HepG2 (cell line): ENCODE measurements around the gene VPS4B. TPM values are rescaled to one million over a fixed set of nuclear protein-coding genes. Genes with fewer than 3 reads are reported as not detected.

Source experiments
- CAMTA2 ChIP-seq: sonication (generic); formaldehyde crosslinking; IDR thresholded peaks from 2 replicates; pipeline ENCODE4 v1.4.0; 2020; ENCODE audit warnings: mild to moderate bottlenecking, missing genetic modification reagents, borderline replicate concordance
- EZH2 ChIP-seq: conservative IDR thresholded peaks from 2 replicates; pipeline ENCODE4 v1.6.1; 2012; ENCODE audit warnings: mild to moderate bottlenecking, low read depth, low read length, moderate library complexity
- HDAC2 ChIP-seq: sonication (generic); formaldehyde crosslinking; IDR thresholded peaks from 2 replicates; pipeline ENCODE4 v1.4.0; 2020; ENCODE audit warnings: missing genetic modification reagents
- HNF4A ChIP-seq: sonication (generic); formaldehyde crosslinking; IDR thresholded peaks from 2 replicates; pipeline ENCODE4 v1.4.0; 2020; ENCODE audit warnings: missing genetic modification reagents
- JUN ChIP-seq: sonication (generic); formaldehyde crosslinking; IDR thresholded peaks from 2 replicates; pipeline ENCODE4 v1.4.0; 2020; ENCODE audit warnings: mild to moderate bottlenecking, missing genetic modification reagents
- KDM4B ChIP-seq: sonication (generic); formaldehyde crosslinking; IDR thresholded peaks from 2 replicates; pipeline ENCODE4 v1.4.0; 2020; ENCODE audit warnings: missing genetic modification reagents
- MBNL3 ChIP-seq: fragments of 250-450 bp; sonication (Bioruptor Pico); conservative IDR thresholded peaks from 2 replicates; pipeline ENCODE4 v1.8.0; 2022; ENCODE audit warnings: mild to moderate bottlenecking, inconsistent platforms
- MYNN ChIP-seq: sonication (generic); formaldehyde crosslinking; IDR thresholded peaks from 2 replicates; pipeline ENCODE4 v1.4.0; 2020; ENCODE audit warnings: mild to moderate bottlenecking, low read depth, missing genetic modification reagents
- RNF2 ChIP-seq: fragments of 450-650 bp; conservative IDR thresholded peaks from 2 replicates; pipeline ENCODE4 v1.6.1; 2016; ENCODE audit warnings: low read depth
- RXRA ChIP-seq: sonication (generic); formaldehyde crosslinking; IDR thresholded peaks from 2 replicates; pipeline ENCODE4 v1.5.1; 2020; ENCODE audit warnings: missing genetic modification reagents
- SATB2 ChIP-seq: sonication (generic); formaldehyde crosslinking; IDR thresholded peaks from 2 replicates; pipeline ENCODE4 v1.5.0; 2020; ENCODE audit warnings: missing genetic modification reagents
- ZFP36L2 ChIP-seq: sonication (generic); formaldehyde crosslinking; IDR thresholded peaks from 2 replicates; pipeline ENCODE4 v1.4.0; 2020; ENCODE audit warnings: missing genetic modification reagents
- ZNF12 ChIP-seq: sonication (generic); formaldehyde crosslinking; IDR thresholded peaks from 2 replicates; pipeline ENCODE4 v1.5.0; 2020; ENCODE audit warnings: missing genetic modification reagents
- ZNF431 ChIP-seq: sonication (generic); formaldehyde crosslinking; IDR thresholded peaks from 2 replicates; pipeline ENCODE4 v1.9.0; 2022; ENCODE audit warnings: missing genetic modification reagents, low read depth, mild to moderate bottlenecking, borderline replicate concordance
- ZNF749 ChIP-seq: sonication (generic); formaldehyde crosslinking; IDR thresholded peaks from 2 replicates; pipeline ENCODE4 v1.8.0; 2022; ENCODE audit warnings: mild to moderate bottlenecking, missing genetic modification reagents, moderate library complexity, borderline replicate concordance
- ZNF781 ChIP-seq: sonication (generic); formaldehyde crosslinking; IDR thresholded peaks from 2 replicates; pipeline ENCODE4 v1.5.1; 2020; ENCODE audit warnings: borderline replicate concordance, mild to moderate bottlenecking, missing genetic modification reagents; ENCODE audit errors: not compliant biosample characterization
- polyA plus RNA-seq, 8 experiments: library from polyadenylated mRNA; depleted of rRNA in 3 of 8; stranded (reverse) in 7 of 8; unstranded in 1 of 8; fragments of >200 nt; fragmentation: Illumina TruSeq in 4 of 8; extraction: Trizol in 4 of 8; gene quantifications; 2 replicates each; pipeline versions ENCODE4 v1.2.1 to v1.2.3, GENCODE V29; 2011 to 2016; ENCODE audit warnings: low read depth in 4 of 8, missing spikeins in 1 of 8, mixed read lengths in 1 of 8; ENCODE audit not compliant: insufficient read depth in 1 of 8
- total RNA-seq, 5 experiments: library from RNA; depleted of rRNA; stranded (reverse); fragments of >200 nt; fragmentation: Illumina TruSeq; extraction: Trizol; gene quantifications; 2 replicates each; pipeline ENCODE4 v1.2.3, GENCODE V29; 2016; ENCODE audit warnings: low read depth in 1 of 5
- TF ChIP-seq, protein P1 (sequence below): sonication (generic); formaldehyde crosslinking; IDR thresholded peaks from 2 replicates; pipeline ENCODE4 v1.4.0; 2020; ENCODE audit warnings: missing genetic modification reagents
- TF ChIP-seq, protein P2 (sequence below): IDR thresholded peaks from 2 replicates; pipeline ENCODE4 v1.6.1; 2016; ENCODE audit warnings: low read depth, missing genetic modification reagents, missing compliant biosample characterization
- TF ChIP-seq, protein P3 (sequence below): sonication (generic); formaldehyde crosslinking; IDR thresholded peaks from 2 replicates; pipeline ENCODE4 v1.5.1; 2020; ENCODE audit warnings: mild to moderate bottlenecking, missing genetic modification reagents, moderate library complexity
- TF ChIP-seq, protein P4 (sequence below): sonication (generic); formaldehyde crosslinking; IDR thresholded peaks from 2 replicates; pipeline ENCODE4 v1.5.1; 2020; ENCODE audit warnings: missing genetic modification reagents, mild to moderate bottlenecking, borderline replicate concordance

Gene VPS4B
- total and polyA plus RNA-seq, 2 of the 13 experiments (the other 11 are each of a cell fraction or from before 2014, with no cell fraction given): 12.8 to 25.9 TPM

DNA sequence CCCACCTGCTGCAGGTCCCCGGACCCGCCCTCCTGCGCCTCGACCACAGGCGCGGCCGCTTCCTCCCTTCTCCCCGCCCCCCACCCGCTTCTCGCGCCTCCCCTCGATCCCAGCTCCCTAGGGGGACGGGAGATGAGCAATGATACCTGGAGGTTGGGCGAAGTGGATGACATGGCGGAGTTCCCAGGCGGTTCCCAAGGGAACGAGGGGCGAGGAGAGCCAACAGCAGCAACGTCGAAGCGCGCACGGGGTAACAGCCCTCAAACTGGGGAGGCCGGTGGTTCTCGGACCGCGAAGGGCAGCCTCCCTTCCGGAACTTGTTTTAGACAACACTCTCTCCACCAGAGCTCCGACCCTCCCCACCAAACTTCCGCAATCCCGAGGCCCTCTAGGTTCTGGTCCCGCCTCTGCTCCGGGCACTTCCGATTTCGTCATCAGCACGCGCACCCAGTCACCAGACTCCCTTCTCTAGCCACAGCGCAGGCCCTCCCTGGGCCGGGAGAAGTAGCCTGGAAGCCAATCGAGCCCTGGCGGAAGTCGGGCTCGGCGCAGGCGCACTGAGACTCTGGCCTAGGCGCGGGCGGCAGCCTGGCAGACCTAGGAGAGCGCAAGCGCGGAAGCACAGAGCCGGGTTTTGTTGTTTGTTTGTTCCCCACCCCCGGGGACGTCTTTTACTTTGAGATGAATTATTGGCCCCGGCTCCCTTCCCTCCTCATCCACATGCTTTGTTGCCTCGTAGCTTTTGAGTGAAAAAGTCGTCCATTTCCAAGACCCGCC lies at the start of gene VPS4B (continued):
- TF ChIP-seq, protein P1, sequence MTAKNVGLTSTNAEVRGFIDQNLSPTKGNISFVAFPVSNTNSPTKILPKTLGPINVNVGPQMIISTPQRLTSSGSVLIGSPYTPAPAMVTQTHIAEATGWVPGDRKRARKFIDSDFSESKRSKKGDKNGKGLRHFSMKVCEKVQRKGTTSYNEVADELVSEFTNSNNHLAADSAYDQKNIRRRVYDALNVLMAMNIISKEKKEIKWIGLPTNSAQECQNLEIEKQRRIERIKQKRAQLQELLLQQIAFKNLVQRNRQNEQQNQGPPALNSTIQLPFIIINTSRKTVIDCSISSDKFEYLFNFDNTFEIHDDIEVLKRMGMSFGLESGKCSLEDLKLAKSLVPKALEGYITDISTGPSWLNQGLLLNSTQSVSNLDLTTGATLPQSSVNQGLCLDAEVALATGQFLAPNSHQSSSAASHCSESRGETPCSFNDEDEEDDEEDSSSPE (CRISPR knock-in tag): no peak
- 0 out of 2 replicates have a peak, but pooled peaks have one; percentile 18 for TF ChIP-seq ZFP36L2 (CRISPR knock-in tag)
- 0 out of 2 replicates have a peak, but pooled peaks have one; percentile 9 for TF ChIP-seq HNF4A (CRISPR knock-in tag)
- TF ChIP-seq KDM4B (CRISPR knock-in tag): no peak
- no peak for TF ChIP-seq EZH2
- TF ChIP-seq SATB2 (CRISPR knock-in tag): no peak
- TF ChIP-seq ZNF749 (CRISPR knock-in tag): 0 out of 2 replicates have a peak, but pooled peaks have one; percentile 43
- TF ChIP-seq RXRA (CRISPR knock-in tag): no peak
- TF ChIP-seq RNF2: 0 out of 2 replicates have a peak, but pooled peaks have one; percentile 31
- 0 out of 2 replicates have a peak, but pooled peaks have one; percentile 7 for TF ChIP-seq ZNF12 (CRISPR knock-in tag)
- TF ChIP-seq, protein P2, sequence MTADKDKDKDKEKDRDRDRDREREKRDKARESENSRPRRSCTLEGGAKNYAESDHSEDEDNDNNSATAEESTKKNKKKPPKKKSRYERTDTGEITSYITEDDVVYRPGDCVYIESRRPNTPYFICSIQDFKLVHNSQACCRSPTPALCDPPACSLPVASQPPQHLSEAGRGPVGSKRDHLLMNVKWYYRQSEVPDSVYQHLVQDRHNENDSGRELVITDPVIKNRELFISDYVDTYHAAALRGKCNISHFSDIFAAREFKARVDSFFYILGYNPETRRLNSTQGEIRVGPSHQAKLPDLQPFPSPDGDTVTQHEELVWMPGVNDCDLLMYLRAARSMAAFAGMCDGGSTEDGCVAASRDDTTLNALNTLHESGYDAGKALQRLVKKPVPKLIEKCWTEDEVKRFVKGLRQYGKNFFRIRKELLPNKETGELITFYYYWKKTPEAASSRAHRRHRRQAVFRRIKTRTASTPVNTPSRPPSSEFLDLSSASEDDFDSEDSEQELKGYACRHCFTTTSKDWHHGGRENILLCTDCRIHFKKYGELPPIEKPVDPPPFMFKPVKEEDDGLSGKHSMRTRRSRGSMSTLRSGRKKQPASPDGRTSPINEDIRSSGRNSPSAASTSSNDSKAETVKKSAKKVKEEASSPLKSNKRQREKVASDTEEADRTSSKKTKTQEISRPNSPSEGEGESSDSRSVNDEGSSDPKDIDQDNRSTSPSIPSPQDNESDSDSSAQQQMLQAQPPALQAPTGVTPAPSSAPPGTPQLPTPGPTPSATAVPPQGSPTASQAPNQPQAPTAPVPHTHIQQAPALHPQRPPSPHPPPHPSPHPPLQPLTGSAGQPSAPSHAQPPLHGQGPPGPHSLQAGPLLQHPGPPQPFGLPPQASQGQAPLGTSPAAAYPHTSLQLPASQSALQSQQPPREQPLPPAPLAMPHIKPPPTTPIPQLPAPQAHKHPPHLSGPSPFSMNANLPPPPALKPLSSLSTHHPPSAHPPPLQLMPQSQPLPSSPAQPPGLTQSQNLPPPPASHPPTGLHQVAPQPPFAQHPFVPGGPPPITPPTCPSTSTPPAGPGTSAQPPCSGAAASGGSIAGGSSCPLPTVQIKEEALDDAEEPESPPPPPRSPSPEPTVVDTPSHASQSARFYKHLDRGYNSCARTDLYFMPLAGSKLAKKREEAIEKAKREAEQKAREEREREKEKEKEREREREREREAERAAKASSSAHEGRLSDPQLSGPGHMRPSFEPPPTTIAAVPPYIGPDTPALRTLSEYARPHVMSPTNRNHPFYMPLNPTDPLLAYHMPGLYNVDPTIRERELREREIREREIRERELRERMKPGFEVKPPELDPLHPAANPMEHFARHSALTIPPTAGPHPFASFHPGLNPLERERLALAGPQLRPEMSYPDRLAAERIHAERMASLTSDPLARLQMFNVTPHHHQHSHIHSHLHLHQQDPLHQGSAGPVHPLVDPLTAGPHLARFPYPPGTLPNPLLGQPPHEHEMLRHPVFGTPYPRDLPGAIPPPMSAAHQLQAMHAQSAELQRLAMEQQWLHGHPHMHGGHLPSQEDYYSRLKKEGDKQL (CRISPR knock-in tag): no peak
- no peak for TF ChIP-seq ZNF431 (CRISPR knock-in tag)
- TF ChIP-seq HDAC2 (CRISPR knock-in tag): peak; percentile 67
- TF ChIP-seq MYNN (CRISPR knock-in tag): no peak
- TF ChIP-seq CAMTA2 (CRISPR knock-in tag): no peak
- TF ChIP-seq ZNF781 (CRISPR knock-in tag): no peak
- TF ChIP-seq, protein P3, sequence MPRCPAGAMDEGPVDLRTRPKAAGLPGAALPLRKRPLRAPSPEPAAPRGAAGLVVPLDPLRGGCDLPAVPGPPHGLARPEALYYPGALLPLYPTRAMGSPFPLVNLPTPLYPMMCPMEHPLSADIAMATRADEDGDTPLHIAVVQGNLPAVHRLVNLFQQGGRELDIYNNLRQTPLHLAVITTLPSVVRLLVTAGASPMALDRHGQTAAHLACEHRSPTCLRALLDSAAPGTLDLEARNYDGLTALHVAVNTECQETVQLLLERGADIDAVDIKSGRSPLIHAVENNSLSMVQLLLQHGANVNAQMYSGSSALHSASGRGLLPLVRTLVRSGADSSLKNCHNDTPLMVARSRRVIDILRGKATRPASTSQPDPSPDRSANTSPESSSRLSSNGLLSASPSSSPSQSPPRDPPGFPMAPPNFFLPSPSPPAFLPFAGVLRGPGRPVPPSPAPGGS: peak; percentile 29; the same call in 1 of the 2 replicates
- no peak for TF ChIP-seq MBNL3 (CRISPR knock-in tag)
- 0 out of 2 replicates have a peak, but pooled peaks have one; percentile 7 for TF ChIP-seq JUN (CRISPR knock-in tag)
- TF ChIP-seq, protein P4, sequence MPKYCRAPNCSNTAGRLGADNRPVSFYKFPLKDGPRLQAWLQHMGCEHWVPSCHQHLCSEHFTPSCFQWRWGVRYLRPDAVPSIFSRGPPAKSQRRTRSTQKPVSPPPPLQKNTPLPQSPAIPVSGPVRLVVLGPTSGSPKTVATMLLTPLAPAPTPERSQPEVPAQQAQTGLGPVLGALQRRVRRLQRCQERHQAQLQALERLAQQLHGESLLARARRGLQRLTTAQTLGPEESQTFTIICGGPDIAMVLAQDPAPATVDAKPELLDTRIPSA: no peak; the same call in 1 of the 2 replicates
